B cell (primary cell): ENCODE data around the gene SPDYE3. TPM values are rescaled to one million over a fixed set of nuclear protein-coding genes. Genes with fewer than 3 reads are reported as not detected.
"Not testable (repeated sequence)": the region's sequence is repeated elsewhere in the genome, so short reads cannot be mapped to it uniquely, and the experiment has no call there.

ENCODE experiments used
- ATAC-seq: fragments of 200-7000 bp; cut with Tn5 transposase; one replicate; pipeline ENCODE4 v1.10.0; 2021; ENCODE audit warnings: low read depth, mild to moderate bottlenecking, moderate number of reproducible peaks, moderate library complexity
- CTCF ChIA-PET: fragments of 350-600 bp; sonication (Branson Sonifier 250); formaldehyde crosslinking; loops from one replicate; lab custom pipeline; 2021; ENCODE audit warnings: antibody characterized with exemption, inconsistent platforms; lab: Charles Lee
- POLR2A ChIA-PET: fragments of 350-600 bp; sonication (Branson Sonifier 250); formaldehyde crosslinking; loops from one replicate; lab custom pipeline; 2021; ENCODE audit warnings: antibody characterized with exemption; lab: Charles Lee
- DNase-seq: peaks from one replicate; pipeline ENCODE4 v3.0.0; 2013
- H2AFZ ChIP-seq: 2 replicates; pipeline ENCODE4 v1.6.1; 2012; ENCODE audit warnings: mild to moderate bottlenecking, low read depth, low read length; ENCODE audit not compliant: insufficient read depth, poor library complexity, severe bottlenecking
- H3K27ac ChIP-seq, 2 donors: 1 replicate in 1 of 2; 2 replicates in 1 of 2; pipeline ENCODE4 v1.5.1; 2012 to 2013; ENCODE audit warnings: low read length in 2 of 2, mild to moderate bottlenecking in 2 of 2, moderate library complexity in 1 of 2
- H3K27me3 ChIP-seq, 4 experiments: fragments of 200-600 bp in 1 of 4; sonication (generic) in 1 of 4; replicated peaks in 1 of 4; 1 replicate in 2 of 4; 2 replicates in 2 of 4; pipeline versions ENCODE4 v1.6.1 to v1.7.0; 2013 to 2016; ENCODE audit warnings: low read length in 3 of 4, mild to moderate bottlenecking in 2 of 4, mixed read lengths in 1 of 4, moderate library complexity in 1 of 4; ENCODE audit not compliant: insufficient read depth in 4 of 4, control insufficient read depth in 3 of 4; ENCODE audit errors: control extremely low read depth in 1 of 4
- H3K36me3 ChIP-seq, 2 experiments: replicated peaks in 1 of 2; 1 replicate in 1 of 2; 2 replicates in 1 of 2; pipeline versions ENCODE4 v1.6.1 to v1.7.1; 2013; ENCODE audit warnings: low read length in 1 of 2; ENCODE audit not compliant: insufficient read depth in 2 of 2, control insufficient read depth in 1 of 2; ENCODE audit errors: control extremely low read depth in 1 of 2, extremely low read depth in 1 of 2
- H3K4me1 ChIP-seq, 2 donors: fragments of 200-600 bp in 1 of 2; sonication (generic) in 1 of 2; 1 replicate in 1 of 2; 2 replicates in 1 of 2; pipeline versions ENCODE4 v1.5.1 to v1.6.1; 2013 to 2017; ENCODE audit warnings: low read length in 2 of 2; ENCODE audit not compliant: control insufficient read depth in 2 of 2, insufficient read depth in 2 of 2
- H3K4me2 ChIP-seq: replicated peaks from 2 replicates; pipeline ENCODE3; 2012; ENCODE audit warnings: mild to moderate bottlenecking, low read depth, low read length; ENCODE audit not compliant: poor library complexity, severe bottlenecking
- H3K4me3 ChIP-seq, 5 experiments: fragments of 200-600 bp in 1 of 5; sonication (generic) in 1 of 5; 1 replicate in 3 of 5; 2 replicates in 2 of 5; pipeline versions ENCODE4 v1.5.1 to v1.7.0; 2011 to 2016; ENCODE audit warnings: low read length in 4 of 5, mild to moderate bottlenecking in 4 of 5, low read depth in 2 of 5, control low read depth in 1 of 5, moderate library complexity in 1 of 5; ENCODE audit not compliant: insufficient read depth in 1 of 5; ENCODE audit errors: control extremely low read depth in 1 of 5, extremely low read depth in 1 of 5
- H3K79me2 ChIP-seq: fragments of 200-600 bp; sonication (generic); one replicate; pipeline ENCODE4 v1.6.0; 2016; ENCODE audit warnings: low read length; ENCODE audit not compliant: control insufficient read depth, insufficient read depth
- H3K9ac ChIP-seq: fragments of 200-600 bp; sonication (generic); 2 replicates; pipeline ENCODE4 v1.6.1; 2017; ENCODE audit warnings: mild to moderate bottlenecking, low read length, moderate library complexity
- H3K9me3 ChIP-seq, 3 donors: one replicate each; pipeline versions ENCODE4 v1.6.1 to v1.7.1; 2013; ENCODE audit warnings: low read length in 2 of 3; ENCODE audit not compliant: control insufficient read depth in 2 of 3, insufficient read depth in 1 of 3; ENCODE audit errors: control extremely low read depth in 1 of 3
- H4K20me1 ChIP-seq: 2 replicates; pipeline ENCODE4 v1.6.0; 2012; ENCODE audit warnings: mild to moderate bottlenecking, low read length; ENCODE audit not compliant: insufficient read depth, control insufficient read depth, poor library complexity, severe bottlenecking
- H3K27ac Mint-ChIP-seq: one replicate; pipeline ENCODE4 v1.8.0; 2021; ENCODE audit warnings: mixed read lengths
- H3K27me3 Mint-ChIP-seq: one replicate; pipeline ENCODE4 v1.8.0; 2021; ENCODE audit warnings: mixed read lengths
- H3K4me1 Mint-ChIP-seq: one replicate; pipeline ENCODE4 v1.8.0; 2021; ENCODE audit warnings: mixed read lengths
- H3K4me3 Mint-ChIP-seq: one replicate; pipeline ENCODE4 v1.8.0; 2021; ENCODE audit warnings: mixed read lengths
- H3K9me3 Mint-ChIP-seq: one replicate; pipeline ENCODE4 v1.8.0; 2022; ENCODE audit warnings: mixed read lengths; ENCODE audit not compliant: insufficient read depth
- CTCF ChIP-seq: fragments of 200-600 bp; IDR thresholded peaks from one replicate; pipeline ENCODE4 v1.8.0; 2022; ENCODE audit warnings: antibody characterized with exemption, mild to moderate bottlenecking
- EZH2 ChIP-seq: IDR thresholded peaks from 2 replicates; pipeline ENCODE4 v1.6.1; 2012; ENCODE audit warnings: borderline replicate concordance, low read depth, mild to moderate bottlenecking, moderate library complexity, low read length; ENCODE audit not compliant: insufficient read depth, poor library complexity, severe bottlenecking
- WGBS: methylation state at CpG from one replicate; pipeline ENCODE4 v1.1.5; 2013; ENCODE audit warnings: missing lambda C conversion rate; ENCODE audit not compliant: insufficient coverage; 5-methylcytosine and 5-hydroxymethylcytosine counted together
- intact Hi-C: fragments of 100-400 bp; cut with micrococcal nuclease; formaldehyde crosslinking; loops from one replicate; pipeline ENCODE4 v1.10.0; 2022
- polyA plus RNA-seq: library from polyadenylated mRNA; depleted of rRNA; stranded (reverse); fragments of >200 nt; gene quantifications from 2 replicates; pipeline ENCODE4 v1.2.3, GENCODE V29; 2012
- total RNA-seq, 2 donors: library from RNA; stranded (reverse); fragments of 120-200 nt in 1 of 2; gene quantifications; 1 replicate in 1 of 2; 2 replicates in 1 of 2; pipeline versions ENCODE4 v1.2.3 to v1.2.4, GENCODE V29; 2013 to 2022

Gene SPDYE3
- total and polyA plus RNA-seq, 2 donors (not counting 1 experiment from before 2014, with no cell fraction given) = not detected

GRCh38 chr7:100275120-100275519, 32.4 kb upstream of the SPDYE3 start:
- Histone ChIP-seq H3K4me1 (peaks cover 0 to 9% of the 10 kb centered on the region in 2 donors), H3K9me3 (no peaks in the 10 kb centered on the region), H3K4me2 (no peak overlapping the region), H3K27me3 (no peaks in the 10 kb centered on the region), H3K9ac (no peak overlapping the region), H2AFZ (peak overlapping the region; percentile 38), H3K79me2 (no peaks in the 10 kb centered on the region), H4K20me1 (no peaks in the 10 kb centered on the region), H3K36me3 (no peaks in the 10 kb centered on the region), H3K27ac (no peak overlapping the region), H3K4me3 (no peak overlapping the region)
- DNase-seq (no peak), ATAC-seq (no peak)
- intact Hi-C loops = loop anchor here (10.0 kb wide), 1 partner anchor 70 kb away; no protein-coding TSS in a partner anchor
- Mint-ChIP-seq H3K27ac (no peak overlapping the region), H3K9me3 (no peaks in the 10 kb centered on the region), H3K4me1 (peaks cover 16% of the 10 kb centered on the region), H3K27me3 (no peaks in the 10 kb centered on the region), H3K4me3 (no peak overlapping the region)
- no CpG with 5 or more reads among the region's 1 CpG for WGBS
- ChIA-PET POLR2A (interaction anchor here (0.6 kb wide), 1 partner anchor 153 kb away, joined by 6 read pairs; no protein-coding TSS in a partner anchor), CTCF (no interaction called here)
- peak; percentile 20 for TF ChIP-seq CTCF
- no peak for TF ChIP-seq EZH2

- H3K9me3 ChIP-seq, H3K9me3 Mint-ChIP-seq, H4K20me1 ChIP-seq, H3K79me2 ChIP-seq, ATAC-seq, H3K4me3 ChIP-seq, H3K27me3 ChIP-seq, H3K27ac ChIP-seq, DNase-seq, H3K4me1 Mint-ChIP-seq, H3K4me1 ChIP-seq, H2AFZ ChIP-seq, H3K9ac ChIP-seq, H3K4me3 Mint-ChIP-seq, H3K27me3 Mint-ChIP-seq, H3K4me2 ChIP-seq, H3K27ac Mint-ChIP-seq, POLR2A ChIA-PET, H3K36me3 ChIP-seq: not testable (repeated sequence)
- CTCF ChIA-PET = interaction anchor here (1.0 kb wide), 1 partner anchor 142 kb away, joined by 5 read pairs; no protein-coding TSS in a partner anchor
- 100% methylated on average over 4 of the region's 6 CpGs for WGBS
- intact Hi-C loops = loop anchor here (10.0 kb wide), 1 partner anchor 69 kb away; no protein-coding TSS in a partner anchor
Measured at GRCh38 chr7:100276126-100276525, 31.4 kb upstream of the SPDYE3 start.

DNA sequence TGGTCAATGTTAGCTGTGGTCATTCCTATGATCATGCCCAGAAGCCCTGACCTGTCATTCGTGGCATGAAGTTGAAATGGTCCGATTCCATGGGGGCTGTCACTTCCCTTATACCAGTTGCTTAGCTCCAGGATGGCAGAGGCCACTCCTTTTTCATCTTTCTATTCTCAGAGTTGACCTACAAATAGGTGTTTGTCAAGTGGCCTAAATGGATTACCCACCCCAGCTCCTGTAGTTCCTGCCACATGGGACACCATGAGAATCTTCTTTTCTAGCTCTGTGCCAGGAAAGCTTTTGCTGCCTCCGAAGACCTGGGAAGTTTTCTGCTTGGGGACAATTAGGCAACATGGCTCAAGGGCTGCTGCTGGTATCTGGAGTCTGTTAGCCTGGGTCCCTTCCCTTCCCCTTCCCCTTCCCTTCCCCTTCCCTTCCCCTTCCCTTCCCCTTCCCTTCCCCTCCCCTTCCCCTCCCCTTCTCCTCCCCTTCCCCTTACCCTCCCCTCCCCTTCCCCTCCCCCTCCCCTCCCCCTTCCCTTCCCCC, 25.4 kb upstream of the SPDYE3 start:
- intact Hi-C loops, H3K4me2 ChIP-seq, H3K4me1 ChIP-seq, H3K4me3 Mint-ChIP-seq, POLR2A ChIA-PET, DNase-seq, H3K4me1 Mint-ChIP-seq, H3K9me3 Mint-ChIP-seq, H4K20me1 ChIP-seq, H3K27ac Mint-ChIP-seq, H3K4me3 ChIP-seq, H3K27ac ChIP-seq, H3K9me3 ChIP-seq, H3K9ac ChIP-seq, H2AFZ ChIP-seq, ATAC-seq, H3K36me3 ChIP-seq, H3K27me3 Mint-ChIP-seq, H3K79me2 ChIP-seq, H3K27me3 ChIP-seq: not testable (repeated sequence)
- WGBS = 100% methylated on average over 1 of the region's 3 CpGs
- CTCF ChIA-PET = interaction anchor here (0.6 kb wide), 1 partner anchor 19 kb away, joined by 3 read pairs; no protein-coding TSS in a partner anchor
